Measurements from ENCODE around the gene C14orf180. TPM values are rescaled to one million over a fixed set of nuclear protein-coding genes. Genes with fewer than 3 reads are reported as not detected.

Gene C14orf180
- not detected in 2 replicates for total RNA-seq

DNA sequence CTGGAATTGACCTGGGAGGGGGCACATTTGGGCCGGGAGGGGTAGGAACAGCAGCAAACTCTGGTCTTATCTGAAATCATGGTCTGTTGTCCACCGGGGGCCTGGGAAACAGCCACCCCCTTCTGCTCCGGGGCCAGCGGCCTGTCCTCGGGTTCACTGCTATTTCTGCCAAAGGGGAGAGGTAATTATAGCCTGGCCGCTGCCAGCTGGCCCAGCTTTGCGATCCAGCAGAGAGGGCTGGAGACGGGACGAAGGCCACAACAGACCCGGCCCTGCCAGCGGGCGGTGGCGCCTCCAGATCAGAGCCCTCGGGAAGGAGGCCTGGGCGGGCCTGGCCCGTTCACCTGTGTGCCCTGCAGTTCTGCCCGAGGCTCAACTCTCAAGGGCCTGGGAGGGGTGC lies at the start of gene C14orf180:
C14orf180 (plus strand) TSS at position 258 of the 400 bp plus-strand sequence. CDS start 6,667 bp downstream, outside the sequence.

DNA sequence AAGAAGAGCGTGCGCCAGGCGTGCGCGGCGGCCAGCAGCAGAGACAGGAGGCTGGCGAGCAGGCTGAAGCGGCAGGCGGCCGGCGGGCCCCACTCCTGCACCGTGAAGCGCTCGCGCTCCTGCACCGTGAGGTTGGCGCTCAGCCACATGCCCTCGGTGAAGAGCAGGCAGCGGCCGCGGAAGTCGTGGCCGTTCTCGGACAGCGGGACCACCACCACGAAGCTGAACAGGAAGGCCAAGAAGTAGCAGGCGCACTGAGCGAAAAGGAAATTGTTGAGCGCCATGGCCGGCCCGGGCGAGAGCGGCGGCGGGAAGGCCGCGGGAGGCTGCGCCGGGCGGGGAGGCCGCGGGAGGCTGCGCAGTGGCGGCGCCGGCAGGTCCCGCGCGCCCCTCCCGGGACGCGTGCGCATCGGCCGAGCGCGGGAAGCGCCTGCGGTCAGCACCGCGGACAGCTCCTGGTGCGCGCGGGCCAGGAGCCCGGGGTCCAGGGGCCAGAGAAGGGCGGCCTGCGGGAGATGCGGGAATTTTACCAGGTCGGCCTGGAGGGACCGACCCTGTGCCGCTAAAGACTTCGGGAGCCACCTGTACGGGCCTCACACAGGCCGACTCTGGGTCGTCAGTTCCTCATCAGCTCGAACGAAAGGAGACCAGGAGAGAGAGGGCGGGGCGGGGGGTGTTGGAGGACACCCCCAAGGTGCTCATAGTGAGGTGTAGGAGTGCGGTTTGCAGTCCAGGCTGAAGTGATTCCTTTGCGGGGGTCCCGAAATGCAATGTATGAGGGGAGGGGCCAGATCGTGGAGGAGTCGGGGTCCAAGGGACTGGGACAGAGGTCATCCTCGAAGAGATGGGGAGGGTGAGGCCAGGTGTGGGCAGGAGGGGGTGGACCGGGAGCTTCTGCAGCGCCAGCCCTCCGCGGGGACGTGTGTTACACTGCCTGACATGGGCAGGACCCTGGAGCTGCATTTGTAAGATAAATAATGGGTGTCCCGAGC lies 25.2 kb downstream of the C14orf180 start, which contains the start of gene TMEM179:
TMEM179 (minus strand) TSS at position 315 of the 992 bp plus-strand sequence; CDS start at position 284, 31 bp downstream.

Other genes starting within 250 kb of the C14orf180 start
- gene TMEM179, start 25.0 kb downstream of the C14orf180 start, total RNA-seq = 0.52 TPM in 1 of 2 replicates, not detected in the other
- 25.5 and 26.4 TPM in 2 replicates for gene INF2, start 109.9 kb downstream of the C14orf180 start, total RNA-seq
- 6.9 and 9.2 TPM in 2 replicates for gene ADSS1, start 144.5 kb downstream of the C14orf180 start, total RNA-seq
- gene SIVA1, start 173.4 kb downstream of the C14orf180 start, total RNA-seq = 65.9 and 68.1 TPM in 2 replicates
- gene AKT1, start 216.0 kb downstream of the C14orf180 start, total RNA-seq = 144 and 170 TPM in 2 replicates
- gene ZBTB42, start 221.3 kb downstream of the C14orf180 start, total RNA-seq = 1.5 and 2.2 TPM in 2 replicates